ENCODE data around the gene MAP3K5.
A peak's percentile ranks its signal among the peaks of the same experiment; 100 is the strongest.
"Not testable (repeated sequence)": the region's sequence is repeated elsewhere in the genome, so short reads cannot be mapped to it uniquely, and the experiment has no call there.

Gene MAP3K5

DNA sequence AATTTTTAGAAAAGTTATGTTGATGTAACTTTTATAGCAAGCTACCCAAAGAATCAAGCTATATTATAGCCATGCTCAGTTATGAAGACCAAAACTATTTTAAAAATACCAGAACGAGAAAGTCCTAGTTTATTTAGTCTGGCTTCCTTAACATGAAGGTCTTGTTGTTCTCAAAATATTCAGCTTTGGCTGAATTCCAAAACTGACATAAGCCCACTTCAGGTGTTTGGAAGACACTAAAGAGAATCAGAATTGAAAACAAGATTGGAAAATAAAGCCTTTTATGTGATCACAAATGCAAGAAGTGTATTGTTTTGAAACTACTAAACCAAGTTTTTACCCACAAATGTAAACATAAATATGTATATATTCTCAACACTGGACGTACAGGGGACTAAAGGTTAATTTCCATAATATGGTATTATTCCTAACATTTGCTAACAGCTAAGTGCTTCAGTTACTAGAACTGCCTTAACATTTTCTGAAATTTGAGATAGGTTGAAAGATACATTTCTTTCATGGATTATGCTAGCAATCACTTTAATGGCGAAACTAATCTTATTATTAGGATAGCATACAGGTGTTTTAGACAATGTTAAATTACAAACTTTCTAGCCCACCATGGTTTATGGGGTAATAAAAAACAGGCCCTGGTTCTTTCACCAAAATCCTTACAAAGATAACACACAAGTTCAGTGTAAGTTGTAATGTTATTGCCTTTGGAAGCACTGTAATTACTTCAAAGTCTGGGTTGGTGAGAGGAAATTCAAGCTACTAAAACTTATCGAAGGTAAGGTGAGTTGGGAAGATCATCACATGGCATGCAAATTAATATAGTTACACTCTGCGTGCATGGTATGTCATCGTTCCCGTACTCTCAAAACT, 1.6 kb downstream of the MAP3K5 start:
- DNase-seq, result no peak

DNA sequence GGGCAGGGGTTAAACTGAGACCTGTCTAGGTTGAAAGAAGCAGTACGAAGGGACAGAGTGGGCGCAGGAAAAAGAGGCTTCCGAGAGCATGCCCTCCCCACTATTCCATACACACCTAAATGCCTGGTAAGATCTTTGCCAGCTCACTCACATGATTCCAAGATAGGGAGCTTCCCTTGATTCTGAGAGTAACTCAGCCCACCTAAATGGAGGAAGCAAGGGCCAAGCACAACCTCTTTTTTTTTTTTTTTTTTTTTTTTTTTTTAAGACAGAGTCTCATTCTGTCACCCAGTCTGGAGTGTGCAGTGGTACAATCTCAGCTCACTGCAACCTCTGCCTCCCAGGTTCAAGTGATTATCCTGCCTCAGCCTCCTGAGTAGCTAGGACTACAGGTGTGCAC, 2.8 kb downstream of the MAP3K5 start:
- not testable (repeated sequence) for DNase-seq

DNA sequence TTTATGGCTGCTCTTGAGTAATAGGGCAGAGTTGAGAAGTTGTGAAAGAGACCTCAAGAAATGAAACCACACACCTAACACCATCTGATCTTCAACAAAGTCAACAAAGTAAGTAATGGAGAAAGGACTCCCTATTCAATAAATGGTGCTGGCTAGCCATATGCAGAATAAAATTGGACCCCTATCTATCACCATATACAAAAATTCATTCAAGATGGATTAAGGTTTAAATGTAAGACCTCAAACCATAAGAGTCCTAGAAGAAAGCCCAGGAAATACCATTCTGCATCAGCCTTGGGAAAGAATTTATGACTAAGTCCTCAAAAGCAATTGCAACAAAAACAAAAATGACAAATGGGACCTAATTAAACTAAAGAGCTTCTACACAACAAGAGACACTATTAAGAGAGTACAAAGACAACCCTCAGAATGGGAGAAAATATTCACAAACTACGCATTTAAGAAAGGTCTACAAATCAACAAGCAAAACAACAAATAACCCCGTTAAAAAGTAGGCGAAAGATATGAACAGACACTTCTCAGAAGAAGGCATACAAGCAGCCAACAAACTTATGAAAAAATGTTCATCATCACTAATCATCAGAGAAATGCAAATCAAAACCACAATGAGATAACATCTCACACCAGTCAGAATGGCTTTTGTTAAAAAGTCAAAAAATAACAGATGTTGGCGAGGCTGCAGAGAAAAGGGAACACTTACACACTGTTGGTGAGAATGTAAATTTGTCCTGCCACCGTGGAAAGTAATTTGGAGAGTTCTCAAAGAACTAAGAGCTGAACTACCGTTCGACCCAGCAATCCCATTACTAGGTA, 4.0 kb downstream of the MAP3K5 start:
- no peak for DNase-seq

DNA sequence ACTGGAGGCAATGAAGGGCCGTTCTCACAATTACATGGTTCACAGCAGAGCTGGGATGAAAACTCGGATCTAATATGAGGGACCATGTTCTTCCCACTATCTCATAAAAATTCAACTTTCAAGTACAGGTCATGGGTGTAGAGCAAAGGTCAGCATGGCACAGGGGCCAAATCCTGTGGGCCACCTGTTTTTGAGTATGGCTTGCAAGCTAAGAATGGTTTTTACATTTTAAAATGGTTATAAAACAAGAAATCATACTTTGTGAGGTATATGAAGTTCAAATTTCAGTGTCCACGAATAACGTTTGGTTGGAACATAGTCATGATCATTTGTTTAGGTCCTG, 4.6 kb downstream of the MAP3K5 start:
- DNase-seq, result no peak

DNA sequence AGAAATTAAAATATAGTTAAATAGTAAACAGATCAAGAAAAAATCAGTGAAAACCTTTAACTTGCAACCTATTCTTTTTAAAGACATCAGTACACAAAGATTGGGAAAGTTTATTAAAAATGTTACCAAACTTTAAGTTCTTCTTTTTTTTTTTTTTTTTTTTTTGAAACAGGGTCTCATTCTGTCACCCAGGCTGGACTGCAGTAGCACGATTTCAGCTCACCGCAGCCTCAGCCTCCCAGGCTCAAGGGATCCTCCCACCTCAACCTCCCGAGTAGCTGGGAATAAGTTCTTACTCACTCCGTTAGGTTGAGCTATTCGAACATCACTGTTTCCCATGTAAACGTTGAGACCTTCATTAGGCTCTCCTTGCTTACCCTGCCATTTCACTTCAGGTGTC, 5.6 kb downstream of the MAP3K5 start:
- DNase-seq, result no peak

DNA sequence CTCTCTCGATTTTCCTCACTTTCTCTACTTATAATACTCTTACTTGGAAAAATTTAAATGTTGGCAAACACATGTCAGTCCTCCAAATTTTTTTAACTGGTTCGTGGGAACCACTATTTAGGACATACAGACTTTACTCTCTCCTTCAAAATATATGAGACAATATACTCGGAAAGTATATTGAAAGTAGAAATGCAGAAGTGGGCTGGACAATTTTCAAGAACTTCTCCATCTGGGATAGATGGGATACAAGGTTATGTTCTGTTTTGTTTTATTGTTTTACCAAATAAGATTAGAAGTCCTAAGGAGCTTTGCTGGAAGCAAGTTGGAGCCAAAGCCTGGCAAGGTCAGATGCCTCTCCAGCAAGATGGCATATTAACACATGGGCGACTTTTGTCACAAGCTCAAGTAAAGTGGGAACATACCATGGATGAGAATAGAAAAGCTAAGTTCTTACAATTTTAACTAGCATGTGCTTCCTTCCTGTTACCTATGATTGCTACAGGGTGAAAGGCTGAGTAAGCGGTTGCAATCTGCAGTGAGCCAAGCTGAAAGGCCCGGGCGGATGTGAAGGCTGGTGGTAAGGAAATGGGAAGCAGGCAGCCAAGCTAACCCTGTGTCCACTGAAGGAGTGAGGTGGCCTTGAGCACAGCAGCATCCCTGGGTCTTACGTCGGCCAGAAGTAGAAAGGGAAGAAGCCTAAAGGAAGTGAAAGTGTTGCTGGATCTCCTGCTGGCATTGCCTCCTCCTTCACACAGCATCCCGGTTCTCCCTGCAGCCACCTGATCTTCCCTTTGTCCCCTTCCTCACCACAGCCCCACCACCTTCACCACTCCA, 7.1 kb downstream of the MAP3K5 start:
- DNase-seq, result peak in 1 of 4 experiments; percentile 27

DNA sequence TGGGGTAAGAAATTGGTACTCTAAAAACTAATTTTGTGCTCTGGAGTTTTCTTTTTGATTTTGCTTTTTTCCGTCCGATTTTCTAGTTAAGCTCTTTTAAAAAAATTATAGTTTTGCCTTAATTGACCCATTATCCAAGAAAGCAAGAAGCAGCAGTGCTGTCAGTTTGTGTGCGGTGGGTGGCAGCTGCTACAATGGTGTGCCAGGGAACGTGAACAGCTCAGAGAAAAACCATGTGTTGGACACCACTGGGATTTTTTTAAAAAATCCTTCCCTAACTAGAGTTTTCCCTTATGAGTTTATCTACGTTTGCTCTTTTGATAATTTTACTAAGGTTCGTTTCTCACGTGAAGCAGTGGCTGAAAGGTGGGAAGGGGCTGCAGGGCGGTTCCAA, 8.0 kb downstream of the MAP3K5 start:
- DNase-seq, result no peak

DNA sequence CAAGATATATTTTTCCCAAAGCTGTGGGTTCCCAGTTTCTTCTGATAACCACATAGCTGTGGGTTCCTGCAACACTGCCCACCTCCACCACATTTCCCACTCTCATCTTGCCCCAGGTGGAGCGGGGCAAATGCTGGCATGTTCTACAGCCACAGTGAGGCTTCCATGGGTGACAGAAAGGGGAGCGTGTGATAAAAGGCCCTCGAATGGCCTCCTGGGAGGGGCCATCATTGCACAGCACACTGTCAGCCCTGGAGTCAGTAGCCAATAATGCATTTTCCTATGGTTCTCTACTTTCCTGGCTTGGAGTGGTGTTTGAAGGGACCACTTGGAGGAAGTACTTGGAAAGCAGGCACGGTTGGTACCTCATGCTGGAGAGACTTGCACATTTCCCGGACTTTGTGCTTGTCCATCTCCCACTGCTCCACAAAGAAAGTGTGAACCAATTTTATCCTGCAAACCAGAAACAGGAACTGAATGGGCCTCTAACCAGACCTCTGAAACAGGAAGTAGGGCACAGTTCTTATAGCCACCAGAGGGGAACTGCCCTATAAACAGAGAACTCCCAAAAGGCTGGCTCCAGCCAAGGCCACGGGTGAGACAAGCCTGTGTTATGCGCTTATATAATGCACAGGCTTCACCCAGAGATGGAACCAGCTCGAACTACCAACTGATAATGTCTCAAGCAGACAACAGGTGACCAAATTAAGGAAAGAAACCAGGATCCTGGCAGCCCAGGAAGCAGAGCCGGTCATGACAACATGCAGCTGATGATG, 8.6 kb downstream of the MAP3K5 start:
- DNase-seq, result no peak

DNA sequence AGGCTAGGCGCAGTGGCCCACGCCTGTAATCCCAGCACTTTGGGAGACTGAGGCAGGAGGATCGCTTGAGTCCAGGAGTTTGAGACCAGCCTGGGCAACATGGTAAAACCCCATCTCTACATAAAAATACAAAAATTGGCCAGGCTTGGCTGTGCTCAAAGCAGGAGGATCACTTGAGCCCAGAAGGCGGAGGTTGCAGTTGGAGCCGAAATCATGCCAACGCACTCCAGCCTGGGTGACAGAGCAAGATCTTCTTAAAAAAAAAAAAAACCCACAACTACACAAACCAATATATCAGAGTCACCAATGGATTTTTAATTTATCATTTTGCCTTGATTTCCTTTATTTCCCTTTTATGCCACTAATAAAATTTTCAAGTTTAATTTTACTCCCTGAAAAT, 9.3 kb downstream of the MAP3K5 start:
- no peak for DNase-seq

DNA sequence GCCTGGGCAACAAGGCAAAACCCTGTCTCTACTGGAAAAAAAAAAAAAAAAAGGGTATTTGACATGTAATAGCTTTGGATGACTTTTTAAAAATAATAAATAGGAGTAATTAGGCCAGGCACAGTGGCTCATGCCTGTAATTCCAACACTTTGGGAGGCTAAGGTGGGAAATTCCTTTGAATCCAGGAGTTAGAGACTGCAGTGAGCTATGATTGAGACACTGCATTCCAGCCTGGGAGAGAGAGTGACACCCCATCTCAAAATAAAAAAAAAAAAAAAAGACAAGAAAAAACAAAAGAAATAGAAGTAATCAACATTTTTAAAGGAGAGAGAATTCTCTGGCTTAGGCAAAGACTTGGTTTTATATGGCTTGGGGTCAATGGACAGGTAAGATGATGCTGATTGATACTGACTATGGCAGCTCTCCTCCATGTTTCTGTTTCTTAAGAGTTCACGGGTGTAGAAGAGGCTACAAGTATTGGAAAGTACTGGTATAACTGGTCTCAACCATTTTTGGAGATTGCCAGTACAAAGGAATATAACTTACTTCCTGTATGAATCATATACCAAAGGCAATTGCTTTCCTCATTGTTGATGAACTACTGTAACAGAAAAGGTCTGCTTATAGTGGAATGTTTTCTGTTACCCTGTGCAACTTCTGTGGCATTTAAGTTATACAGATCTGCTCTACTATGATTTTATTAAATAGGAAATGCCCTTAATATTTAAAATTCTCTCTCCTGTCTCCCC, 10.1 kb downstream of the MAP3K5 start:
- DNase-seq, result no peak

DNA sequence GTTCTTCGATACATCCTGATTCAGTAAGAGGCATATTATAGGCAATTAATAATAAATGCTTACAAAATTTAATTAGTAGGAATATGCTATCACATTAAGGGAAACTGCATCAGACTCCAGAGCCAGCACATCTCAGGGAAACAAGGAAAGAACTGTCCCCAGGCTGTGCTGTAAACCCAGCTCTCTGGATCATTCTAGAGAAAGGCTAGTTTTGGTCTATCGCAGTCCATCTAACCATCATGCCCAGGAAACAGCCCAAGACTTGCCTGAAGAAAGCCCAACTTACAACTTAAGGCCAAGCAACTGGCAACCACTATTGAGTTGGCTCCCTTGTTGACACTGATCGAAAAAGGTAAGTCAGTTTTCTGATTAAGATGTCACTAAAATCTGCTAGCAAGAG, 11.3 kb downstream of the MAP3K5 start:
- no peak for DNase-seq

DNA sequence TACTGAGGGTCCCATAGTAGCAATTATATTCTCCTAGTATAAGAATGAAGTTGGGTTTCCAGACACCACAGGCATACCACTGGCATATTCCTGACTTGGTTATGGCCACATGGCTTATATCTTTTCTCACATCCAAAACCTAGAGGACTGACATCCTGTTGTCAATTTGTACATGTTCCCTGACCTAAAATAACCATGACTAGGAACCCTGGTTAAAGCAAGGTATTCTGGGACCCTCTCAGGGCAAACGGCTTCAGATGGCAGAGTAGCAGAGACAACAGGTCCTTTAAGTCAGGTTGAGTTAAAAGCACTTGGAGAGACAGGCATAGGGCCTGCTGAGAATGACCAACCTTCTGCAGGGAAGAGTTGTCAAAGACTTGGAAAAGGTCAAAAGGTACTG, 12.6 kb downstream of the MAP3K5 start:
- DNase-seq, result no peak

DNA sequence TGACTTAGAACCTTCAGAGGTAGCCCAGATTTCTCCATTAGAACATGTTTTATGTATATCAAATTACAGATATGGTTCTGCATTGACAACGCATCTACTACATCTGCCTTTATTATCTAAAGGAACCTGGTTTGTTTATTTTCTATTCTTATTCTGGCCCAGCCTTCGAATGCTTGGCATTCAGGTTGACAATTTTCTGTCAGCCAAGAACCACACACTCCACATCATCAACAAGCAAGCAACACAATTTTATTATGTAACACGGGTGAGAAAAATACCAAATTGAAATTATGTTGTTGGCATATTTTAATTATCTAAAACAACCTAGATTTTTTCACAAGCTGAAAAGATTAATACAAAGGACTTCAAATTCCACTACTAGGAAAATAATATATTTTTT, 14.6 kb downstream of the MAP3K5 start:
- no peak for DNase-seq

DNA sequence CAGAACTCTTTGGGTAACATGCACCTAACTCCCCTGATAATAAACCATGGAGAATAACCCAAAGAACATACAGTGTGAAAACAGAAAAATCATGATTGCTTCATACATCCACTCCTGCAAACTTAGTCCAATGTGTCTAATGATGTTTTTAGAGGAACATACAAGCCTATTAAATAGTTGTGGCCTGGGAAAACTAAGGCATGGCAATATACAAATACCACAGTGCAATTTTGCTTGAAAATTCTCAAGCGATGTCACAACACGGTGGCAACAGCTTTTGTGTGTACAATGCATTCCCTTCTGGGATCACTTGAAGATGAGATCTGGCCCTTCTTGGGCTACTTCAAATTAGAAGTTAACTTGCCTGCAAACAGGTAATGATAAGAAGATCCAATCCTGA, 16.7 kb downstream of the MAP3K5 start:
- no peak for DNase-seq

DNA sequence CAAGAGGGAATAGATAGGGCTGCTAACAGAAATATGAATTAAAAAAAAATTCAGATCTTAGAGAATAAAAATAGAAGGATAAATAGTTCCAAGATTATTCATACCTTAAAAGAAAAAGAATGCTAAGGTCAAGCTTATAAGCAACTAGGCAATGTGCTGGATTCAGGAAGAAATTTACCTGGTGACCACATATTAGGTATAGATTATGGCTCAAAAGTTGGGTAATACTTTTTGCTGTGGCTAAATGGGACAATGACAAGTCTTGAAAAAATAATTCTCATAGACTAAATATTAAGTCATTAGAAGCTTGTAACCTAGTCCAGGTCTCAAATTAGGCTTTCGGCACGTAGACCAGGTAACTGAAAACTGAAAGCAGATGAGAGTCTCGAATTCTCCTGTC, 17.2 kb downstream of the MAP3K5 start:
- no peak for DNase-seq

DNA sequence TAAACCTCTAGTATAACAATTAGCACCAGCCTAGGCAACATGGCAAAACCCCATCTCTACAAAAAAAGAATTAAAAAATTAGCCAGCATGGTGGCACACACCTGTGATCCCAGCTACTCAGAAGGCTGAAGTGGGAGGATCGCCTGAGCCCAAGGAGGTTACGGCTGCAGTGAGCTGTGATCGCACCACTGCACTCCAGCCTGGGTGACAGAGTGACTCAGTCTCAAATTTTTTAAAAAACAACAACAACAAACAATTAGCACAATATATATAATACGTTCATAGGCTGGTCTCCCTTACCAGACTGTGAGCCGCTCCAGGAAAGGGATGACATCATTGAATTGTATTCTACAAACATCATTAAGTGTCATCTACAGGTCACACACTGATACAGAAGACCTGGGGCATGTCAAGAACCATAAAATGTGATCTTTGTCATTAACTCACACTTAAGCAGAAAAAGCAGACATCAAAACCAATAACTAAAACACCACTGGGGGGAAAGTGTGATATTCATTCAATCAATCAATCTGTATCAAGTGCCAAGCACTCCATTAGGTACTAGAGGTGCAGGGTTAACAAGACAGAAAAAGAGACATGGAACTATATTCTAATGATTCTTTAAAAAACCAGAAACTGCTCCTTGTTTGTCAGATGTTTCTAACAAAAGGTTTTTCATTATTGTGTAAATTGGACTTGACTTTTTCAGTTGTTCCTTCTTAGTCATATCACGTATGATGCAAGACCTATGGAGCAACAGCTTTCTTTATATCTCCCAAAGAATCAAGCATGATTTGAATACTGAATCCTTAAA, 17.8 kb downstream of the MAP3K5 start:
- DNase-seq, result no peak

DNA sequence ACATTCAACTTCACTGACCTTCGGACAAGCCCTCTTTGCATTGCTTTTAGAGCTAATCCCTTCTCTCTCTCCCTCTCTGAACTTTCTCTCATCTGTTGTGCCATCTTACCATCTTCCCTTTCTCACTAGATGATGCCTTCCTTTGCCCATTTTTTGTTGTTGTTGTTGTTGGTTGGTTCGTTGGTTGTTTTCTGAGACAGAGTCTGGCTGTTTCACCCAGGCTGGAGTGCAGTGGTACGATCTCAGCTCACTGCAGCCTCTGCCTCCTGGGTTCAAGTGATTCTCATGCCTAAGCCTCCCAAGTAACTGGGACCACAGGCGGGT, 18.8 kb downstream of the MAP3K5 start:
- DNase-seq, result no peak

DNA sequence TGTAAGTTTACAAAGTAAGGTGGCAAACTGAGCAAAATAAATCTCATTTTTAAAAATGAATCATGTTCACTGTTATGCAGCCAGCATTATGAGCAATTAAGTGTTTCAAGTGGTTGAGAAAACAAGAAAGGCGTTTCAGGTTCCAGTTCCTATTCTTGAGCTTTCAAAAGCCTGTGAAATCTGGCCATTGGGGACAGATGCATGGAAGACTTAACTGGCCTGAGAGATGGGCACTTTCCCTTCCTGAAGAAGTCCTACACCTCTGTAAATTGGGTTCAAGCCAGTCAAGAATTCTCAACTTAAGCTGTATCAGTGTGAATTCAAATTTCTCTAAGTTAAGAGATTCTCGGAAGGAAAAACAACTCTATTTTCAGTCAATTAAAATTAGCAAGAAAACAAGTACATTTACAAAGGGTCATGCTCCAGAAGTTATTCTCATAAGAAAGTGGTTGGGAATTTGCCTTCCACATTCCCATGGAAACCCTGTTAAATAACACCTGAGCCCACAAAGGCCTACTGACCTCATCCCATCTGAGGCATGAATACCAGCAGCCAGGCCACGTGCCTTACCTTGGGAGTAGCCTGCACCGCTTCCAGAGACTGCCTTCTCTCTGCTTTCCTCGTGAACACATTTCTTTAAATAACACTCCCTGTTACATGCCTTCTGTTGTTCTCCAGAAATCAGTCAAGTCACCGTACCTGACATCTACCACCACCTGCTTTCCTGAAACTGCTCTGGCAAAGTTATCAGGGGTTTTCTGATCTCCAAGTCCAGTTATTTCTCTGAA, 19.4 kb downstream of the MAP3K5 start:
- no peak for DNase-seq

DNA sequence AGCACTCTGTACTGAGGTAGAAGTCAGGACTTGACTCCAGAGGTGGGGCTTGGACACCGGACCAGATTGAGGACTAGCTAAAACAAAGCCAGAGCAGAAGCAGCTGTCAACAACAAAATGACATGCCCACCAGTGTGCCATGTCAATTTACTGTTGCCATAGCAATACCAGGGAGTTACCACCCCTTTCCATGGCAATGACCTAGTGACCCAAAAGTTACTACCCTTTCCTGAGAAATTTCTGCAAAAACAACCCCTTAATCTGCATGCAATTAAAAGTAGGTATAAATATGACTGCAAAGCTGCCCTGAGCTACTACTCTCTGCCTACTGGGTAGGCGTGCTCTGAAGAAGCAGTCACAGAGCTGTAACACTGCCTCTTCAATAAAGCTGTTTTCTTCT, 21.0 kb downstream of the MAP3K5 start:
- no peak for DNase-seq

DNA sequence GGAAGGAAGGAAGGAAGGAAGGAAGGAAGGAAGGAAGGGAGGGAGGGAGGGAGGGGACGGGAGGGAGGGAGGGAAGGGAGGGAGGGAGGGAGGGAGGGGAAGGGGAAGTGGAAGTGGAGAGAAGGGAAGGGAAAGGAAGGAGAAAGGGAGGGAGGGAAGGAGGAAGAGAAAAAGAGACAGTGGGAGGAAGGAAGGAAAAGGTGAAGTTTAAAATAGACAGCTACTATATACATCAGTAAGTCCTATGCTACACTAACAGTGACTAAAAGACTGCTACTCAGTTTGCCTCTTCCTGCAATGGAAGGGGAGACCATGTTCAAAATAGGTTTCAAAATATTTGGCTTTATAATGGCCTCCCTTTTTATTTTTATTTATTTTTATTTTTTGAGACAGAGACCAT, 22.5 kb downstream of the MAP3K5 start:
- DNase-seq, result no peak

All from activated naive CD4-positive, alpha-beta T cell (primary cell).